Measurements from ENCODE around the gene PAIP2B. TPM values are rescaled to one million over a fixed set of nuclear protein-coding genes. Genes with fewer than 3 reads are reported as not detected.

Gene PAIP2B
- total RNA-seq, 1 donor from 2014 or later: 20.4 TPM

DNA sequence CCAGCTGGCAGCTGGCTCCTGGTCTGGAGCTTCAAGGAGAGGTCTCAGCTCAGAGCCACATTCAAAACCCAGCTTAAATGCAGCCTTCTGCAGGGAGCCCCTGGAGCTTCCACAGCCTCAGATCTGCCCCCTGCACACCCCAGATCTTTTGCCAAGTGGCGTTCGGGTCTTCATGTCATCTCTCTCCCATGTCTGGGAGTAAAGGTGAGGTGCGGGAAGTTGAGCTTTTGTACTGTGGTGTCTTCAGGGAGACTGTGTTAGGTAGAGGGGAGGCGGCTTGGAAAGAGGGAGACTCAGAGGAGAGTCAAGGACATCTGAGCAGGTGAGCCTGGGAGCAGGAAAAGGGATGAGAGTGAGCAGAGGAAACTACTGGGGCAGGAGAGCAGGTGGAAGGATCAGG is 71.1 kb downstream of the PAIP2B start:
- DNase-seq (ENCODE audit: low spot score in 2 of 2) (no peak), FAIRE-seq (no peak)

DNA sequence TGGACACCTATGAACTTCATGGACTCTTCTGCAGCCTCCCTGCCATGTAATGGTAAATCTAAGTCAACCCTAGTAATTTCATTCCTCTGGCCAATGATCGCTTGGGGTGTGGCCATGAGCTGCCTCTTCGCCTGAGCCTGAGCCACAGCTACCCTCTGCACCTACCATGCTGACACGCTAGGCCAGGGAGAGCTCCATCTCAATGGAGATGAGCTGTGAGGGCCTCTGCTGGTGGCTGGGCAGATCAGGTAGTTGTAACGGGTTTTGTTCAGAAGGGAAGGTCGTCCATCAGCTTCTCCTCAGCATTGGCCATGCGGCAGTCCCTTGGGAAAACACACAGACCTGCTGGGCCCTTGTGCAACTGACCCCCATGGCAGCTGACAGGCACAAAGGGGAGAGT is 72.1 kb downstream of the PAIP2B start:
- DNase-seq (ENCODE audit: low spot score in 2 of 2) (no peak), FAIRE-seq (no peak)

DNA sequence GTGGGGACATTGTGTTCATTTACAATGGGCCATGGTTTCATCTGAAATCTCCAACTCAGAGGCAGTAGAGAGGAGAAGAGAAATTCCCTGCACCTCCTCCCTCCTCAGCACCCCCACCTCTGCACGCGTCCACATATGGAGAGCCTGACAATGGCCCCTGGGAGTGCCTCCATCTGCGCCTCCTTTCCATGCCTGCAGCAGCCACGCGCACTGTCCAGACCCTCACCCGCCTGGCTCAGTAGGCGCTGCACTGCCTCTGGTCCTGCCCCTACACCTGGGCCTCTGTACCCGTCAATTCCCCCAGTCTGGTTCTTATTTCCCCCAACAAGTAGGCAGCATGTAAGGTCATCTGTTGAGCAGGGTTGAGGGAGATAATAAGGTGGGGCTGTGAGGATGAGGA is 72.6 kb downstream of the PAIP2B start:
- no peak for FAIRE-seq
- no peak for DNase-seq (ENCODE audit: low spot score in 2 of 2)

DNA sequence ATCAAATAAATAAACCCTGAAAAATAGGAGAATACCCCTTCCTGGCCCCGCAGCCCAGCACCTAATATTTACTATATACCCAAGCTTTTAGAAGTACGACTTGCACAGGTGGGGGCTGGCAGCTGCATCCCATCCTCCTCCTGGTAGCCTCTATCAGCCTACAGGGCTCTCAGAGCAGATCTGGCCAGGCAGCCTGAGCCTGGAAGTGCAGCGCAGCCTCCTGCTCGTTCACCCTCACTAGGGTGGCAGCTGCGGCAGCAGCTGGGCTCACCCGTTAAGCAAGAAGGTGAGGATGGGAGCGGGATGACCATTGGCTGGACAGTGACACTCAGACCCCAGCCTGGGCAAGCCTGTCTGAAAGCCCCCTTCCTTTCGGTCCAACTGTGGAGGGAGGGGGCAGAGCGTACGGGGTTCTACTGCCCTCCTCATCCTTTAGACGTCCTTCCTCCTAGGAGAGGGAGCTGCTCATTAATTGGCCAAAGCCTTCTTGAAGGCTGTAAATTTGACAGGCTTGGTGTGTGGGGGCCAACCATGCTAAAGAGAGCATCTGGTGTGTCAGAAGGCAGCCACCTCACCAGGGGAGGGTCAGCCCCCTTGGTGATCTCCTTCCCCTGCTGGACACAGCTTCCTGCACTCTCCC is 73.2 kb downstream of the PAIP2B start:
- FAIRE-seq: no peak
- DNase-seq (ENCODE audit: low spot score in 2 of 2): no peak

DNA sequence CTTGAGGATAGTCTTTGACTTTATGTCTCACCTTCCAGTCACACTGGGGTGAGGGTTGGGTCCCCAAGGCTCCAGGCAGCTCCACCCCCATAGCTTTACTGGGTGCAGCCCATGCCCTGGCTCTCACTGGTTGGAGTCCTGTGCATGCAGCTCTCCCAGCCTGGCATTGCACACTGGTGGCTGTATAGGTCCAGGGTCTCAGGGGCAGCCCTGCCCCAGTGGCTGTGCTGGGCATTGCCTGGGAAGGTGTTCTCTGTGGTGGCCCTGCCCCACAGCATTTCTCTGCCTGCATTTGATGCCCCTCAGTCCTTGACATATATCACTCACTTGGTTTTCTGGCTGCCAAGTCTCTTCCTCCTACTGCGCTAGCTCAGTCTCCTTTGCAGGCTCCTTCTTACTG is 75.3 kb downstream of the PAIP2B start:
- DNase-seq (ENCODE audit: low spot score in 2 of 2) (no peak), FAIRE-seq (no peak)

DNA sequence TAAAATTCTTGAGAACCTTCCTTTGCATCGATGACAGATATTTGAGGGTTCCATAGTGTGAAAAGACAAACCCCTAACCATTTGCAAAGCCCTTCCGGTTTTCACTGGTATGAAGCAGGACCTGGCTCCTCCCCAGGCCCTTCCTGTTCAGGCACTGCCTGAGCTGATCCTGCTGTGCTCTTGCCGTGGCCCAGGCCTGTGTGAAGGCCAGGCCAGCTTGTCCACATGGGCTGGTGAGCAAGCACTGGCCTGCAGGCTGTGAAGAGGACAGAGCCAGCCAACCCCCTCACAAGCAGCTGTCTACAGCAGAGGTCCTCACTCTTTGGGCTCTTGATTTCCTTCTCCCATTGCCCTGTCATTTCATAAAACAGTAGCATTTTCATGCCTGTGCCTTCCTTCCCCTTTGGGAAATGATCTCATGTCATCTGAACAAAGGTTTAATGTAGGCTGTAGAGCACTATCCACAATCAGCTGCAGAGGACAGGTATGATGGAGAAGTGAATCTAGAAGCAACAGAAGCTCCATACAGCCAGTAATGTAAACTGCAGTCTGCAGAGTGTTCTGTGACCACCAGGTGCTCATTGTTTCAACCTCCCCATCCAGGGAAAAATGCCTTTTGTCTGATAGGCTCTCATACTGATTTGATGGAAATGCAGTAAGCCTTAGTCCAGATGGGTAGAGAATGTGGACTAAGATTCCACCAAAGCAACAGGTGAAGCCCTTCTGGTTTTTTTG is 76.7 kb downstream of the PAIP2B start:
- FAIRE-seq: no peak
- no peak for DNase-seq (ENCODE audit: low spot score in 2 of 2)

DNA sequence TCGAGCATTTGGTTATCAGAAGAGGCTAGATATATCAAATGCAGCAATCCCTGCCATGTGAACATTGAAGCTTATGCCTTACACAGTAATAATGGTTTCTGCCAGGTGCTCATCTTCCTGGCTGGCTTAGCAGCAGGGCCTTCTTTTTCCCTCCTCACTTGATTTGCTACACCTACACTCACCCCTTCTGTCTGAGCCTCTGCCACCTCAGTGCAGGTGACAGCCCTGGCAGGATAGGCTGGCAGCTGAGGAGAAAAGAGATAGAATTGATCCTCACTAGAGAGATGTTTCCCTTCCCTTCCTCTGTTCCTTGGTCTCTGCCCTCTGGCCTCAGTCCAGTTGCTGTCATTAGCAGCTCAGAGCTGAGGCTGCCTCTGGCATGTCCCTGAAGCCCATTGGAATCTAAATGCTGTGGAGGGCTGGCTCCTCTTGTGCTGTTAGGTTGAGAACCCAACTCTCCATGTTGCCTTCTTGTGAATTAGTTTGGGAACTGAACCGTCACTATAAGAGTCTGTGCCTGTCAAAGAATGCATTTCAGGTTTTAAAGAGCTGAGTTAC is 78.3 kb downstream of the PAIP2B start:
- DNase-seq (ENCODE audit: low spot score in 2 of 2) (no peak), FAIRE-seq (no peak)

DNA sequence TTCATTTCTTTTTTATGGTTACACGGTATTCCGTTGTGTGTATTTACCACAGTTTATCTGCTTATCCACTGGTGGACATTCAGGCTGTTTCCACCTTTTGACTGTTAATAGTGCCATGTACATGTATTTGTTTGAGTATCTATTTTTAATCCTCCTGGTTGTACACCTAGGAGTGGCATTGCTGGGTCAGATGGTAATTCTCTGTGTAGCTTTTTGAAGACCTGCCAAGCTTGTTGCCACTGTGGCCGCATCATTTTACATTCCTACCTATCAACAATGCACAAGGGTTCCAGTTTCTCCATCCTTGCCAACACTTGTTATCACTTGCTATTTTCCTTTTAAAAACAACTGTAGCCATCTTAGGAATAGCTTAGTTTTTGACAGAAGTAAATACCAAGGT is 83.1 kb downstream of the PAIP2B start:
- no peak for DNase-seq (ENCODE audit: low spot score in 2 of 2)
- no peak for FAIRE-seq

DNA sequence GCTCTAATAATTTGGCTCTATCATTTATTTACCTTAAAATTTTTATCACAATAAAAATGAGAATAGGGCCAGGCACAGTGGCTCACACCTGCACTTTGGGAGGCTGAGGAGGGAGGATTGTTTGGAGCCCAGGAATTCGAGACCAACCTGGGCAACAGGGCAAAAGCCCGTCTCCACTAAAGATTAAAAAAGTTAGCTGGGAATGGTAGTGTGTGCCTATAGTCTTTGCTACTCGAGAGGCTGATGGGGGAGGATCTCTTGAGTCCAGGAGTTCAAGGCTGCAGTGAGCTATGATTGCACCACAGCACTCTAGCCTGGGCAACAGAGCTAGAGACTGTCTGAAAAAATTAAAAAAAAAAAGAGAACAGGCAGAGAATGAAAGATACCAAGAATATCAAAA is 90.7 kb downstream of the PAIP2B start:
- FAIRE-seq (no peak), DNase-seq (ENCODE audit: low spot score in 2 of 2) (no peak)

DNA sequence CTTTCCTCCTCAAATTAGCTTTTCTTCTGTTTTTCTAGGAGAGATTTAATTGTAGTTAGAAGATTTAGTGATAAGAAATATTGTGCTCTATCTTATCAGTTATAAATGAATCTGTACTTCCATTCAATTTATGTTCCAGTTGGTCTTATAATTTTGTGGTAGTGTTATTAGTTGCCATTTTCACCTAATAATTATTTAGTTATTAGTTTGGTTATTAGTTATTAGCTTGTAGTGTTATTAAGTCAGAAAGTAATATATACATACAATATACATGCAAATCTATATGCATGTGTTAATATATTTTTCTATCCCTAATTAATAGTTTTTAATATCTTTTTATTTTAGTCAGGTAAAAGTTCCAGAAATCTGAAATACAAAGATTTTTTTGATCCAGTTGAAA is 93.3 kb downstream of the PAIP2B start:
- no peak for DNase-seq (ENCODE audit: low spot score in 2 of 2)
- FAIRE-seq: peak; percentile 60

Small RNAs within 50 kb of the gene (small RNA-seq; reads per million reads assigned to genes)
- not detected for gene AC007881.1

Other genes with a start within 250 kb of the PAIP2B start
- gene ANKRD53, start 248.5 kb downstream of the PAIP2B start, total RNA-seq: 1.2 TPM
- 13.5 TPM for gene TEX261, start 232.2 kb downstream of the PAIP2B start, total RNA-seq
- gene NAGK, start 158.5 kb downstream of the PAIP2B start, total RNA-seq: 49.7 TPM
- gene MCEE, start 96.9 kb downstream of the PAIP2B start, total RNA-seq: 8.6 TPM
- gene MPHOSPH10, start 96.5 kb downstream of the PAIP2B start, total RNA-seq: 33.8 TPM
- gene ZNF638, start 104.7 kb upstream of the PAIP2B start, total RNA-seq: 358 TPM
- 0.82 TPM for gene DYSF, start 226.5 kb upstream of the PAIP2B start, total RNA-seq

Measured in frontal cortex (tissue), 4 donors.